Measurements from ENCODE around the gene TOP3B. TPM values are rescaled to one million over a fixed set of nuclear protein-coding genes. Genes with fewer than 3 reads are reported as not detected.
"Not testable (repeated sequence)": the region's sequence is repeated elsewhere in the genome, so short reads cannot be mapped to it uniquely, and the experiment has no call there.

Gene TOP3B
- total RNA-seq, 6 experiments from 2014 or later: 13.8 to 17.1 (median 15.2) TPM

- Mint-ChIP-seq H3K4me1 (ENCODE audit: low read depth) (peaks cover 80% of the 10 kb centered on the region), H3K27me3 (ENCODE audit: insufficient read depth) (no peaks in the 10 kb centered on the region; the same call in 1 of the 2 replicates), H3K9me3 (no peaks in the 10 kb centered on the region), H3K36me3 (ENCODE audit: low read depth) (peaks cover 30% of the 10 kb centered on the region), H3K4me3 (no peak overlapping the region; the same call in 1 of the 2 replicates), H3K27ac (peak overlapping the region; percentile 96)
- no peak for DNase-seq
- TF ChIP-seq, protein P1, sequence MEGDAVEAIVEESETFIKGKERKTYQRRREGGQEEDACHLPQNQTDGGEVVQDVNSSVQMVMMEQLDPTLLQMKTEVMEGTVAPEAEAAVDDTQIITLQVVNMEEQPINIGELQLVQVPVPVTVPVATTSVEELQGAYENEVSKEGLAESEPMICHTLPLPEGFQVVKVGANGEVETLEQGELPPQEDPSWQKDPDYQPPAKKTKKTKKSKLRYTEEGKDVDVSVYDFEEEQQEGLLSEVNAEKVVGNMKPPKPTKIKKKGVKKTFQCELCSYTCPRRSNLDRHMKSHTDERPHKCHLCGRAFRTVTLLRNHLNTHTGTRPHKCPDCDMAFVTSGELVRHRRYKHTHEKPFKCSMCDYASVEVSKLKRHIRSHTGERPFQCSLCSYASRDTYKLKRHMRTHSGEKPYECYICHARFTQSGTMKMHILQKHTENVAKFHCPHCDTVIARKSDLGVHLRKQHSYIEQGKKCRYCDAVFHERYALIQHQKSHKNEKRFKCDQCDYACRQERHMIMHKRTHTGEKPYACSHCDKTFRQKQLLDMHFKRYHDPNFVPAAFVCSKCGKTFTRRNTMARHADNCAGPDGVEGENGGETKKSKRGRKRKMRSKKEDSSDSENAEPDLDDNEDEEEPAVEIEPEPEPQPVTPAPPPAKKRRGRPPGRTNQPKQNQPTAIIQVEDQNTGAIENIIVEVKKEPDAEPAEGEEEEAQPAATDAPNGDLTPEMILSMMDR (IDR thresholded peaks at IDR 0.05): no peak
Observed at GRCh38 chr22:21943571-21944448, 38.8 kb downstream of the TOP3B start.

GRCh38 chr22:21942407-21943343 is 39.9 kb downstream of the TOP3B start:
- H3K4me3 Mint-ChIP-seq: peak overlapping the region; percentile 29
- H3K27me3 Mint-ChIP-seq (ENCODE audit: insufficient read depth): no peaks in the 10 kb centered on the region; the same call in none of the 2 replicates
- peaks cover 80% of the 10 kb centered on the region for H3K4me1 Mint-ChIP-seq (ENCODE audit: low read depth)
- H3K36me3 Mint-ChIP-seq (ENCODE audit: low read depth): peaks cover 31% of the 10 kb centered on the region
- peak overlapping the region; percentile 96 for H3K27ac Mint-ChIP-seq
- TF ChIP-seq, protein P1 (IDR thresholded peaks at IDR 0.05): no peak
- DNase-seq: peak; percentile 86
- H3K9me3 Mint-ChIP-seq: no peaks in the 10 kb centered on the region

DNA sequence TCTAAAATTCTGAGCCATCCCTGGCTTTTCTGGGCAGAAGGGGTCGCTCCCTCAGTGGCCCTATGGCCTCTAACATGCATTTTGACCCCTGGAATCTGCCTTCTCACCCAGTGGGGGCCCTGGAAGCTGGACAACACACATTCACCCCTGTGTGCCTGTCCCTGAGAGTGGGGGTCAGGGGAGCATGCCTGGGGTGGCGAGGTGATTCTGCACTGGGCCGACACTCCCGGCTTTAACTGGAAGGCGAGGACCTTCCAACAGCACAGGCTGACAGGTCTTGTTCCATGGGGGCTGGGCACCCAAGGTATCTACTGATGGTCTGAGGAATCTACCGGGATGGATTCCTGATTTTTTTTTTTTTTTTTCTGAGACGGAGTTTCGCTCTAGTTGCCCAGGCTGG is 40.7 kb downstream of the TOP3B start:
- no peaks in the 10 kb centered on the region for H3K9me3 Mint-ChIP-seq
- H3K4me3 Mint-ChIP-seq: peak overlapping the region; percentile 29
- peak overlapping the region; percentile 96 for H3K27ac Mint-ChIP-seq
- no peaks in the 10 kb centered on the region; the same call in none of the 2 replicates for H3K27me3 Mint-ChIP-seq (ENCODE audit: insufficient read depth)
- peaks cover 80% of the 10 kb centered on the region for H3K4me1 Mint-ChIP-seq (ENCODE audit: low read depth)
- no peak for DNase-seq
- peaks cover 34% of the 10 kb centered on the region for H3K36me3 Mint-ChIP-seq (ENCODE audit: low read depth)
- TF ChIP-seq, protein P1 (IDR thresholded peaks at IDR 0.05): no peak

GRCh38 chr22:21940521-21940920 is 42.1 kb downstream of the TOP3B start:
- Mint-ChIP-seq H3K9me3 (no peaks in the 10 kb centered on the region), H3K27me3 (ENCODE audit: insufficient read depth) (no peaks in the 10 kb centered on the region; the same call in none of the 2 replicates), H3K4me3 (no peak overlapping the region), H3K36me3 (ENCODE audit: low read depth) (peaks cover 34% of the 10 kb centered on the region), H3K27ac (peak overlapping the region; percentile 99), H3K4me1 (ENCODE audit: low read depth) (peaks cover 82% of the 10 kb centered on the region)
- TF ChIP-seq, protein P1 (IDR thresholded peaks at IDR 0.05): no peak
- no peak for DNase-seq

DNA sequence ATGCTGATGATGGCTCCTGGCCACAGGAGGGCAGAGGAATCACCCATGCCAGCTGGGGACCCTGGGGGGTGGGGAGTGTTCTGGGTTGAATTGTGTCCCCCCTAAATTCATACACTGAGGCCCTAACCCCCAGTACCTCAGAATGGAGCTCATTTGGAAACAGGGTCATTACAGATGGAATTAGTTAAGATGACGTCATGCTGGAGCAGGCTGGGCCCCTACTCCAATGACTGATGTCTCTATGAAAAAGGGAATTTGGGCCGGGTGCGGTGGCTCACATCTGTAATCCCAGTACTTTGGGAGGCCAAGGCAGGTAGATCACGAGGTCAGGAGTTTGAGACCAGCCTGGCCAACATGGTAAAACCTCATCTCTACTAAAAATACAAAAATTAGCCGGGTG is 42.7 kb downstream of the TOP3B start:
- H3K9me3 Mint-ChIP-seq; DNase-seq; H3K27me3 Mint-ChIP-seq (ENCODE audit: insufficient read depth); H3K4me3 Mint-ChIP-seq: not testable (repeated sequence)
- H3K36me3 Mint-ChIP-seq (ENCODE audit: low read depth): peaks cover 32% of the 10 kb centered on the region
- H3K4me1 Mint-ChIP-seq (ENCODE audit: low read depth): peaks cover 82% of the 10 kb centered on the region
- H3K27ac Mint-ChIP-seq: peak overlapping the region; percentile 99
